GM19438 (cell line): Measurements from ENCODE around the gene BIK.

Source experiments
- ATAC-seq: cut with Tn5 transposase; IDR thresholded peaks from one replicate; pipeline ENCODE4 v1.9.1; 2021; ENCODE audit warnings: low read depth; ENCODE audit not compliant: unreplicated experiment

BIK gene

DNA sequence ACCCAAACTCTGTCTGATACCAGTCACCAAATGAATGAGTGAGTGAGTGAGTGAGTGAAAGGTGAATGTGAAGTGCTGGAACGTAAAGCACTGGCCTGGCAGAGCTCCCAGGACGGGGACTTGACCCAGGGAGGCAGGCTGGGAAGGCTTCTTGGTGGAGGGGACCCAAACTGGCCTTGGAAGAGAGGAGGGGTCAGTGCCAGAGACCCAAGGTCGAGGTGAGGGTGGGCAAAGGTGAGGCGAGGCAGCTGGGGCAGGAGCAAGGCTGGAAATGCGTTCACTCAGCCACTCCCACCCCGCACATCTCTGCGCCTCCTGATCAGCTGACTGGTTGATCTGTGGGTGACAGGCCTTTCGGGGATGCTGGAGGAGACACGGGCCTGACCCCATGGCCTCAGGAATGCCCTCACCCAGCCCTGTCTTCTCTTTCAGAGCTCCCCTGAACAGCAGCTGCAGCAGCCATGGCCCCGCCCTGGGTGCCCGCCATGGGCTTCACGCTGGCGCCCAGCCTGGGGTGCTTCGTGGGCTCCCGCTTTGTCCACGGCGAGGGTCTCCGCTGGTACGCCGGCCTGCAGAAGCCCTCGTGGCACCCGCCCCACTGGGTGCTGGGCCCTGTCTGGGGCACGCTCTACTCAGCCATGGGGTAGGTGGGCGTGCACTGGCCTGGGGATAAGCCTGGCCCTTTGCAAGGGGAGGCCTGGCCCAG is 48.4 kb downstream of the BIK start:
- no peak for ATAC-seq

- no peak for ATAC-seq
Measured at GRCh38 chr22:43159484-43160178, 49.1 kb downstream of the BIK start.

GRCh38 chr22:43160497-43161126 is 50.1 kb downstream of the BIK start:
- ATAC-seq = no peak

DNA sequence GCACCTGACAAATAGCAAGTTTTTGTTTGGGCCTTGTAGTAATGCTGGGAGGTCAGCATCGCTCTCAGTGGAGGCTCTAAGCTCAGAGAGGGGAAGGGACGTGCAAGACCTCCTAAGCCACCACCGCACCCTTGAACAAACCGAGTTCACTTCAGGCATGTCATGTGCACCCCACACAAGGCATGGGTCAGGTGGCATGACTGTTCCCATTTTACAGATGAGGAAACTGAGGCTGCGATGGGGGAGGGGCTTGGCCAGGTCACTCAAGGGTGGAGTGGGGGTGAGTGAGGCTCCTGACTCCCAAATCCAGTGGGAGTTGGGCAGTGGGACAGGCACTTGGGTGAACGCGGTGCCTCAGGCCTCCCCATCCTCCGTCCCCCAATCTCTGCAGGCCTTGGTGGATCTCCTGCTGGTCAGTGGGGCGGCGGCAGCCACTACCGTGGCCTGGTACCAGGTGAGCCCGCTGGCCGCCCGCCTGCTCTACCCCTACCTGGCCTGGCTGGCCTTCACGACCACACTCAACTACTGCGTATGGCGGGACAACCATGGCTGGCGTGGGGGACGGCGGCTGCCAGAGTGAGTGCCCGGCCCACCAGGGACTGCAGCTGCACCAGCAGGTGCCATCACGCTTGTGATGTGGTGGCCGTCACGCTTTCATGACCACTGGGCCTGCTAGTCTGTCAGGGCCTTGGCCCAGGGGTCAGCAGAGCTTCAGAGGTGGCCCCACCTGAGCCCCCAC is 52.0 kb downstream of the BIK start:
- no peak for ATAC-seq

- ATAC-seq = no peak
Measured at GRCh38 chr22:43163241-43163795, 52.8 kb downstream of the BIK start.

GRCh38 chr22:43164636-43165035 is 54.1 kb downstream of the BIK start:
- no peak for ATAC-seq

DNA sequence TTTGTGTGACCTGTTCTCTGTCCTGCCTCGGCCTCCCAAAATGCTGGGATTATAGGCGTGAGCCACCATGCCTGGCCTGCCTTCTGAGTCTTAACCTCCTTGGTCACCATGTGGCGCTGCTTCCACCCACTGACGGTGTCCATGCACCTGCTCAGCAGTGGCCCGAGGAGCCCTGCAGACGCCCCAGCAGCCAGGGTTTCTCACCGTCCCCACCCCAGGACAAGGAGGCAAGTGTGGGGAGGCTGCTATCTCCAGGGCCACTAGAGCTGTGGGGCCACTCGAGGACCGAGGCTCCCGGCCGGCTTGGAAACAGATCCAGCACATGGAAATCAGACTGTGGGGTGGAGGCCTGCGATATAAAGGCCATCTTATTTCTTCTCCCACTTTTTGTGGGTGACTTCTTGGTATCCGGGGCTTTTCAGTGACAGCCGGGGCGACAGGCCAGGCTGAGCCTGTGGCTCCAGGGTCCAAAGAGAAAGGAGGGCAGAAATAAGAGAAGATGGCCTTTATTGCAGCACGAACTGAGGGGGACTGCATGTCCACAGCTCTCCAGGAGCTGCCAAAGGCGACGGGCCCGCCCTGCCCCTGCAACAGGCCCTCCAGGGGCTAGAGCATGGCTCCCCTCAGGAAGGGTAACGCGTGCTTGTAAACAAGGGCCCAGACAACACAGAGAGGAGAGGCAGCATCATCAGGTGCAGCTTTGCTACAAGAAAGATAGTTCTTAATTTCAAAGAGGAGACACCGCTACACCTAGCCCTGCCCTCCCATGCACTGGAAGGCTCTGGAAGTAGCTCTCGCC is 55.8 kb downstream of the BIK start:
- no peak for ATAC-seq

DNA sequence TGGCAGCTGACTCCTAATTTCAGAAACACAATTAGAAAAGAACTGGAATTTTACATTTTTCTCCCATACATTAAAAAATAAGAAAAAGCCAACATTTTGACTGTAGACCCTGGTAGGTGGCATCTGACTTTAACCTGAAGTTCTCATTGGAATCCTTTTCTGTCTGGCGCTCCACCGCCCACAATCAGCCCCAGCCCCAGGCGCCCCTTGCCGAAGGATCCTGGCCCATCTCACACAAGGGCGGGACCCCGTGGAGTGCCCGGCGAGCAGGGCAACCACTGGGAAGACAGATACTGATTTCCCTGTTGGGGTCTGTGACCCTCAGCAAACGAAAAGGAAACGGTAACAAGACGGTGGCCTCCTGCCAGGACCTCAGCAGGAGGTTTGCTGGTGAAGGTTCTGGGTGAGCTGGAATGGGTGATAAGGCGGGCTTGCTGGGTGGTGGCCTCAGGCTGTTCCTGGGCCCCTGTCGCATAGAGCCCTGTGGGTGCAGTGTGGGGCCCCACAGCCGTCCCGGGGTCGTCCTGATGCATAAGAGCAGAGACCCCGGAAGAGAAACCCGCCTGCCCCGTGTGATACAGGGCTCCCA is 56.5 kb downstream of the BIK start:
- no peak for ATAC-seq

DNA sequence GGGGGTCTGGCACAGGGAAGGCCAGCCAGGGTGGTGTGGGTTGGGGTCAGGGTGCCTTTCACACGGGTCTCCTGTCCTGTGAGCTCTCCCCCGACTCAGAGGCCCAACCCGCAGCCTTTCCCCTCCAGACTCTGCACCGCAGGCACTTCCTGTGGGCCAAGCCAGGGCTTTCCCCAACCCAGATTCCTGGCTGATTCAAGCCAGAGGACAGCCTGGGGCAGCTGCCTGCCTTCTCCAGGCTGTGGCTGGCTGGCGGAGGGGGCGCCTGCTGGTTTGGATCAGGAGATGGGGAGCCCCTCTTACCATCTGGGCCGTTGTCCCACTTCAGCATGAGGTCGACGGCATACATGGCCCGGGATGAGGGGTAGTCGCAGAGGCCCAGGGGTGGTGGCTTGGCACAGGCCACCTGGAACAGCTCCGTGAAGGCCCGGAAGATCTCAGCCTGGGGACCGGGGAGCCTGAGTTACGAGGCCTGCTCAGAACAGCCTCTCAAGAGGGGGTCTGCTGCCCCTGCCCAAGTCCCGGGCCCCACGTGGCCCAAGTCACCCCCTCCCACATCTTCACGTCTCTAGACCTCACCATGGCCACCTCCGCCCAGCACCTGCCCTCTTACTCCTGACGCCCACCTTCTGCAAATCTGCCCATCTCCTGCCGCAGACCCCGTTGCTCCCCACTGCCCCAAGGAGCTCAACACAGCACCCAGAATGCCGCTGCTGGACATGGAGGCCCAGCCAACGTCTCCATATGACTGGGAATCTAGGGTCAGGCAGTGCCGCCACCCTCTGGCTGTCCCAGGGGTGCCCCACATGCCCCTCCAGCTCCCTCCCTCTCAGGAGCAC is 58.1 kb downstream of the BIK start:
- ATAC-seq = no peak

GRCh38 chr22:43169310-43170130 is 59.0 kb downstream of the BIK start:
- ATAC-seq = no peak

- ATAC-seq = no peak
Measured at GRCh38 chr22:43170131-43170480, 59.6 kb downstream of the BIK start.

DNA sequence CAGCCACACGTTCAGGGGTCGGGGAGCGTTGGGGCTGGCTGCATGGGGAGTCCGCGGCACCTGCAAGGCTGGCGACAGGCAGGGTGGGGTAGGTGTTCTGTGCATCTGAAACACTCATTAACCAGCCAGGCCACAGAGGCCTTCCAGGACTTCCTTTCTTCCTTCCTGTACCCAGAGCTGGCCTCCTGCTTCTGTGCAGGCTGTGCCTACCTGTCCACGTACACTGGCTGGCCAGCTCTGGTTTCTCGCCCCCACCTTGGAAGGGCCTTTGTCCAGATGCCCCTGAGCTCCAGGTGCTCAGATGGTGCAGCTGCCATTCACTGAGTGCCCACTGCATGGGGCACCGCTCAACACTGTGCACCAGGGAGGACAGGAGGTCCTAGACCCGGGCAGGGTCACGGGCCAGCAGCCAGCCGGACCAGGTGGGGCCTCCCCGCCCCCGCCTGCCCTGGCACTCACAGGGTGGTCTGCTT is 60.5 kb downstream of the BIK start:
- no peak for ATAC-seq

- ATAC-seq = no peak
Measured at GRCh38 chr22:43171607-43172006, 61.1 kb downstream of the BIK start.

DNA sequence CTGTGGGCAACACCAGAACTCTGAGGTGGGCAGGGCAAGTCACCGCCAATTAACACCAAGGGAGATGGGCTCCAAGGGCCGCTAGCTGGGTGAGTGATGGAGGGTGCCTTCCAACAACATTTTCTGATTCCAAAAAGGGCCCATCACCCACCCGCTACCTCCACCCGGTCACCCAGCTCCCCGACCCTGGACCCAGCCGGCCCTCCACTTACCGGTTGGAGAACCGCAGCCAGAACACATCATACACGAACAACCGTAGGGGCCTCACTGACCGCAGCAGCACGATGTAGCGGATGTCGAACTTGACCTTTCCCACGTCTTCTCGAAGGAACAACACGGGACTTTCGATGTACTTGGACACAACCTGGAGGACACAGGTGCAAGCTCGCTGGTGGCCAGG is 61.6 kb downstream of the BIK start:
- no peak for ATAC-seq

GRCh38 chr22:43173566-43173965 is 63.0 kb downstream of the BIK start:
- no peak for ATAC-seq

DNA sequence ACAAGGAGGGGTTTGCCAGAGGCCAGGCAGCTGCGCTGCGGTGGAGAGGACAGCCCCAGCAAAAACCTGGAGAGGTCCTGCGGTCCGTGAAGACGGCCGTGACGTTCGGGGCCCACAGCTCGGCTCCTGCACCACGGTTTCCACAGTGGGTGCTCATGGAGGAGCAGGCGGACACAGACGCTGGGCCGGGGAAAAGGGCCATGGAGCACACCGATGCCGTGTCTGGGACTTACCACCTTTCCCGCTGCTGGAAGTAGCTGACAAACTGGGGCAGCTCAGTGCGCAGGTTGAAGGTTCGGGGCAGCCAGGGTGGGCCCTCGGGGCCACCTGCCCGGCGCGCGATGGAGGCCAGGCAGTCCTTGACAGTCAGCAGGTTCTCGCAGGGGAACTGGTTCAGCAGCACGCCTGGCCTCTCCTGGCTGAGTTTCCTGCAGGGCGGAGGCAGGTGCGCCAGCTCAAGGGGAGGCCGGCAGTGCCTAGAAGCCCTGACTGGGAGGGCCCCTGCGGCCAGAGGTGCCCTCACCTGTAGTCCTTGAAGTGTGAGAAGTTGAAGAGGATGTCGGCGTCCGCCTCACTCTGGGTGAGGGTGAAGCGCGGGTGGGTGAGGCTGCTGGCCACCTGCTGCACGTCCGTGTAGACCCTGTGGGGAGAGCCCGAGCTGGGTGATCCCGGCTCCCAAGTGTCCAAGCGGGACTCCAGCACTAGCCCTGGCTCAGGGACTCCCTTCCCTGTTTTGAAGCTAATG is 63.6 kb downstream of the BIK start:
- no peak for ATAC-seq

- ATAC-seq = no peak
Measured at GRCh38 chr22:43174941-43175531, 64.5 kb downstream of the BIK start.
